Measurements from ENCODE around the gene CPEB3.

Gene CPEB3

GRCh38 chr10:92244796-92245195 lies 46.1 kb downstream of the CPEB3 start:
- Histone ChIP-seq H3K4me2 (ENCODE audit: low read length) (no peak overlapping the region), H3K9me2 (ENCODE audit: low read depth, low read length) (no peaks in the 10 kb centered on the region), H3K36me3 (ENCODE audit: insufficient read depth, low read length) (no peaks in the 10 kb centered on the region), H3F3A (ENCODE audit: insufficient read depth, low read length) (no peaks in the 10 kb centered on the region), H2AFZ (ENCODE audit: low read length) (no peak overlapping the region), H3K9me3 (ENCODE audit: low read length) (no peaks in the 10 kb centered on the region), H3K9ac (ENCODE audit: low read length) (no peak overlapping the region), H3K79me2 (ENCODE audit: insufficient read depth, low read length) (no peaks in the 10 kb centered on the region), H3K4me3 (ENCODE audit: low read depth, low read length, poor library complexity, severe bottlenecking) (no peak overlapping the region), H3K27ac (ENCODE audit: low read depth, low read length, poor library complexity, severe bottlenecking) (no peak overlapping the region), H3K4me1 (ENCODE audit: insufficient read depth, low read length, severe bottlenecking) (peaks cover 26% of the 10 kb centered on the region), H4K20me1 (ENCODE audit: insufficient read depth, low read length) (no peaks in the 10 kb centered on the region), H3K27me3 (ENCODE audit: insufficient read depth, low read length) (no peaks in the 10 kb centered on the region)
- TF ChIP-seq EZH2 (IDR thresholded peaks at IDR 0.05; ENCODE audit: borderline replicate concordance, low read length): no peak
- no peak for TF ChIP-seq CTCF (IDR thresholded peaks at IDR 0.05; ENCODE audit: low read length)

DNA sequence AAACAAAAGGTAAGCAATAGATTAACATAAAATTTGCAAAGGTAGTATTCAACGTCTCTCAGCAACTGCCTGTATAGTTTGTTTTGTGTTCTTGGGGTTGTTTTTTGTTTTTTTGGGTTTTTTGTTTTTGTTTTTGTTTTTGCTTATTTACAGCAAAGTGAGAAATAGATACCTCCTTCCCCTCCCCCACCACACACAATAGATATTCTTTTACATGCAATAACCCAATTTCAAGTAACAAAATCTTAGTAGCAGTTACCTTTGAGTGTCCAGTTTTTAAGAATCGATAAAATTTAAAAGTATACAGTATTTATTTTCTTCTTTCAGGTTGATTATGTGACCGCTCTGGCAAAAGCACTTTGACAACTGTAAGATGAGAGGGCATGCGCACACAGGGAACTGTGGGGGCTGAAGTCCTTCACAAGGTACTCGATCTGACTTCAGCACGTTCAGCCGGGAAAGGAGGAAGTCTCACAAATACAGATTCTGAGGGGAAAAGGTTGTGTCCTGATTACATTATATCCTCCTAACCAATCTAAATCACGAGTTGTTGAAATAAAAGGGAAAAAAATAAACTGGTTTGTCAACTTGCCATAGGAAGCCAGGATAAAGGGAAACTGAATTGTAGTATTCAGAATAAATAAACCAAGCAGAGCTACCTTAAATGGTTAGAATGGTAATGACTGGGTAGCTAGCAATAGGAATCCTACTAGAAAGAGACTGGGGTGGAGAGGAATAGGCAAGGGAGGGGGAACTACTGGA lies 47.8 kb downstream of the CPEB3 start:
- no peaks in the 10 kb centered on the region for H3F3A ChIP-seq (ENCODE audit: insufficient read depth, low read length)
- H4K20me1 ChIP-seq (ENCODE audit: insufficient read depth, low read length): no peaks in the 10 kb centered on the region
- peaks cover 10% of the 10 kb centered on the region for H3K79me2 ChIP-seq (ENCODE audit: insufficient read depth, low read length)
- no peak for TF ChIP-seq EZH2 (IDR thresholded peaks at IDR 0.05; ENCODE audit: borderline replicate concordance, low read length)
- no peak for TF ChIP-seq CTCF (IDR thresholded peaks at IDR 0.05; ENCODE audit: low read length)
- H3K9ac ChIP-seq (ENCODE audit: low read length): peak overlapping the region; percentile 70
- H3K9me2 ChIP-seq (ENCODE audit: low read depth, low read length): no peaks in the 10 kb centered on the region
- no peaks in the 10 kb centered on the region for H3K36me3 ChIP-seq (ENCODE audit: insufficient read depth, low read length)
- H3K27ac ChIP-seq (ENCODE audit: low read depth, low read length, poor library complexity, severe bottlenecking): peak overlapping the region; percentile 95
- H3K4me1 ChIP-seq (ENCODE audit: insufficient read depth, low read length, severe bottlenecking): peaks cover 33% of the 10 kb centered on the region
- H3K4me3 ChIP-seq (ENCODE audit: low read depth, low read length, poor library complexity, severe bottlenecking): peak overlapping the region; percentile 74
- H3K27me3 ChIP-seq (ENCODE audit: insufficient read depth, low read length): no peaks in the 10 kb centered on the region
- H2AFZ ChIP-seq (ENCODE audit: low read length): no peak overlapping the region
- no peaks in the 10 kb centered on the region for H3K9me3 ChIP-seq (ENCODE audit: low read length)
- peak overlapping the region; percentile 77 for H3K4me2 ChIP-seq (ENCODE audit: low read length)

DNA sequence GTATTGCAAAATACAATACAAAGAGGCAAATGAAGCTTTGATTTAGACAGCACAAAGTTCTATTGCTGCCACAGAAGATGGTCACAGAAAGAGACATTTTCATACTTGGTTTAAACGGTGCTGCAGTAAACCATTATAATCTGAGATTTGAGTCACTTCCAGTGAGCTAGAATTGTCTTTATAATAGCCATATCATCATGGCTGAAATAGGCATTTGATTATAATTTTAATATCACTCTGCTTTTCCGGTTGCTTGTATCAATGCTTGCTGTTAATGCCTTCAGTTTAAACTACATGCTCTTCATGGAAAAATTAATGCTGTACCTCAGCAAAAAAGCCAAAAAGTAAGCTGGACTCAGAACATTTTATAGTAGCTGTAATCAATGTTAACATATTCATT lies 48.5 kb downstream of the CPEB3 start:
- H2AFZ ChIP-seq (ENCODE audit: low read length): no peak overlapping the region
- no peaks in the 10 kb centered on the region for H3K9me2 ChIP-seq (ENCODE audit: low read depth, low read length)
- no peaks in the 10 kb centered on the region for H3K9me3 ChIP-seq (ENCODE audit: low read length)
- no peaks in the 10 kb centered on the region for H3K27me3 ChIP-seq (ENCODE audit: insufficient read depth, low read length)
- no peaks in the 10 kb centered on the region for H3F3A ChIP-seq (ENCODE audit: insufficient read depth, low read length)
- H3K9ac ChIP-seq (ENCODE audit: low read length): peak overlapping the region; percentile 70
- no peaks in the 10 kb centered on the region for H4K20me1 ChIP-seq (ENCODE audit: insufficient read depth, low read length)
- H3K79me2 ChIP-seq (ENCODE audit: insufficient read depth, low read length): peaks cover 18% of the 10 kb centered on the region
- H3K4me1 ChIP-seq (ENCODE audit: insufficient read depth, low read length, severe bottlenecking): peaks cover 40% of the 10 kb centered on the region
- peak overlapping the region; percentile 77 for H3K4me2 ChIP-seq (ENCODE audit: low read length)
- peak overlapping the region; percentile 74 for H3K4me3 ChIP-seq (ENCODE audit: low read depth, low read length, poor library complexity, severe bottlenecking)
- TF ChIP-seq CTCF (IDR thresholded peaks at IDR 0.05; ENCODE audit: low read length) (no peak), EZH2 (IDR thresholded peaks at IDR 0.05; ENCODE audit: borderline replicate concordance, low read length) (no peak)
- H3K36me3 ChIP-seq (ENCODE audit: insufficient read depth, low read length): no peaks in the 10 kb centered on the region
- H3K27ac ChIP-seq (ENCODE audit: low read depth, low read length, poor library complexity, severe bottlenecking): peak overlapping the region; percentile 95
